ENCODE data around the gene WDFY3.

The WDFY3 gene

GRCh38 chr4:84778041-84778440 lies 188.4 kb downstream of the WDFY3 start:
- no peaks in the 10 kb centered on the region for H3K27me3 ChIP-seq (ENCODE audit: insufficient read depth, poor library complexity, severe bottlenecking)
- no peak overlapping the region for H3K4me3 ChIP-seq (replicated peaks; ENCODE audit: insufficient read depth, low read length)
- no peak overlapping the region for H3K27ac ChIP-seq (replicated peaks)
- DNase-seq (ENCODE audit: low read depth in 1 of 2, low spot score in 1 of 2), result no peak
- TF ChIP-seq GABPA (IDR thresholded peaks at IDR 0.05; ENCODE audit: low read depth) (no peak), REST (IDR thresholded peaks at IDR 0.05; ENCODE audit: insufficient replicate concordance, low read depth) (no peak), CTCF (IDR thresholded peaks at IDR 0.05; ENCODE audit: insufficient read depth, low read length) (no peak), POLR2AphosphoS5 (IDR thresholded peaks at IDR 0.05; ENCODE audit: low read depth) (no peak), SPI1 (IDR thresholded peaks at IDR 0.05; ENCODE audit: borderline replicate concordance, low read depth) (no peak)

GRCh38 chr4:84767168-84767567 lies 199.3 kb downstream of the WDFY3 start:
- TF ChIP-seq CTCF (IDR thresholded peaks at IDR 0.05; ENCODE audit: insufficient read depth, low read length) (no peak), SPI1 (IDR thresholded peaks at IDR 0.05; ENCODE audit: borderline replicate concordance, low read depth) (no peak), POLR2AphosphoS5 (IDR thresholded peaks at IDR 0.05; ENCODE audit: low read depth) (no peak), REST (IDR thresholded peaks at IDR 0.05; ENCODE audit: insufficient replicate concordance, low read depth) (no peak), GABPA (IDR thresholded peaks at IDR 0.05; ENCODE audit: low read depth) (no peak)
- Histone ChIP-seq H3K27ac (replicated peaks) (no peak overlapping the region), H3K27me3 (ENCODE audit: insufficient read depth, poor library complexity, severe bottlenecking) (no peaks in the 10 kb centered on the region), H3K4me3 (replicated peaks; ENCODE audit: insufficient read depth, low read length) (no peak overlapping the region)
- DNase-seq (ENCODE audit: low read depth in 1 of 2, low spot score in 1 of 2), result no peak

GRCh38 chr4:84753321-84753972 lies 213.0 kb downstream of the WDFY3 start:
- TF ChIP-seq POLR2AphosphoS5 (IDR thresholded peaks at IDR 0.05; ENCODE audit: low read depth) (peak; percentile 18; the same call in 1 of the 2 replicates), REST (IDR thresholded peaks at IDR 0.05; ENCODE audit: insufficient replicate concordance, low read depth) (no peak), GABPA (IDR thresholded peaks at IDR 0.05; ENCODE audit: low read depth) (no peak), SPI1 (IDR thresholded peaks at IDR 0.05; ENCODE audit: borderline replicate concordance, low read depth) (peak; percentile 32; the same call in 1 of the 2 replicates), CTCF (IDR thresholded peaks at IDR 0.05; ENCODE audit: insufficient read depth, low read length) (no peak)
- H3K27me3 ChIP-seq (ENCODE audit: insufficient read depth, poor library complexity, severe bottlenecking), result no peaks in the 10 kb centered on the region
- H3K4me3 ChIP-seq (replicated peaks; ENCODE audit: insufficient read depth, low read length), result no peak overlapping the region
- H3K27ac ChIP-seq (replicated peaks), result peak overlapping the region; percentile 31
- peak; percentile 25 to 67 for DNase-seq (ENCODE audit: low read depth in 1 of 2, low spot score in 1 of 2)

All from HL-60 (cell line).